Activated CD4-positive, alpha-beta T cell treated with anti-CD3 and anti-CD28 coated beads for 4 hours (primary cell): ENCODE results near the gene LMF1.

Source experiments
- DNase-seq, 2 donors: peaks; one replicate each; pipeline ENCODE4 v3.0.0-alpha.2; 2020

LMF1 gene

DNA sequence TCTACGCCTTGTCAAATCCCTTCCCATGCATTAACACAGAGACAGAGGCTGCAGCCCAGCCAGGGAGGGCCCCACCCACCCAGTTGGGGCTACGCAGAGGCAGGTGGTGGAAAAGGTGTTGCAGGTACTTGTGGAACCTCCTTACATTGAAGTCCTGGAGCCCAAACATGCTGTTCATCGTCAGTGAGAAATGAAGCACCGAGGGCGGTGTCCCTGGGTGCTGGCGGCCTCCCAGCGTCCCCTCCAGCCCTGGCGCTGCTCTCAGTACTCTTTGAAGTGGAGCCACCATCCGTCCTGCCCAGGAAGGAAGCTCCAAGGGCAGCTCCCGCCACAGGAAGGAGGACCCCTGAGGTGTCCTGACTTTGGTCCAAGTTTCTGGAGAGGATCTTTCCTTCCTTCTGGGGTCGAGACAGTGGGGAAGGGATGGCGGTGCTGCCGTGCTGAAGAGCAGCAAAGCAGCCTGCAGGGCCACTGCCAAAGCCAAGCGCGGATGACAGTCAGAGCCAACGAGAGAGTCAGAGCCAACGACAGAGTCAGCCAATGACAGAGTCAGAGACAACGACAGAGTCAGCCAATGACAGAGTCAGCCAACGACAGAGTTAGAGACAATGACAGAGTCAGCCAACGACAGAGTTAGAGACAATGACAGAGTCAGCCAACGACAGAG, 23.4 kb downstream of the LMF1 start:
- no peak for DNase-seq

DNA sequence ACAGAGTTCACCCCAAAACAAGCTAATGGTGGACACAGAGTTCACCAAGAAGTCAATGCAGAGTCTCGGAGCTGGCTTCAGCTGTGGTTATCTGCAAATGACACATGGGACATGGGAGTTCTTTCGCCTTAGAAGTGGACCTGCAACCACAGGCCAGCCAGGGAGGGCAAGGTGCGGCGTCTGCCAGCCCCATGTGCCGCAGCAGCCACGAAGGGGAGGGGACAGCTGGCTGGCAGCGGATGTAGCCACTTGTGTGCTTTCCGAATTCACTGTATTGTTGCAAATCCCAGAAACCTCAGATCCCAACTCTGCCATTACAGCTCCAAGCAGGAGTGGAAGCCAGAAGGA, 24.8 kb downstream of the LMF1 start:
- no peak for DNase-seq

DNA sequence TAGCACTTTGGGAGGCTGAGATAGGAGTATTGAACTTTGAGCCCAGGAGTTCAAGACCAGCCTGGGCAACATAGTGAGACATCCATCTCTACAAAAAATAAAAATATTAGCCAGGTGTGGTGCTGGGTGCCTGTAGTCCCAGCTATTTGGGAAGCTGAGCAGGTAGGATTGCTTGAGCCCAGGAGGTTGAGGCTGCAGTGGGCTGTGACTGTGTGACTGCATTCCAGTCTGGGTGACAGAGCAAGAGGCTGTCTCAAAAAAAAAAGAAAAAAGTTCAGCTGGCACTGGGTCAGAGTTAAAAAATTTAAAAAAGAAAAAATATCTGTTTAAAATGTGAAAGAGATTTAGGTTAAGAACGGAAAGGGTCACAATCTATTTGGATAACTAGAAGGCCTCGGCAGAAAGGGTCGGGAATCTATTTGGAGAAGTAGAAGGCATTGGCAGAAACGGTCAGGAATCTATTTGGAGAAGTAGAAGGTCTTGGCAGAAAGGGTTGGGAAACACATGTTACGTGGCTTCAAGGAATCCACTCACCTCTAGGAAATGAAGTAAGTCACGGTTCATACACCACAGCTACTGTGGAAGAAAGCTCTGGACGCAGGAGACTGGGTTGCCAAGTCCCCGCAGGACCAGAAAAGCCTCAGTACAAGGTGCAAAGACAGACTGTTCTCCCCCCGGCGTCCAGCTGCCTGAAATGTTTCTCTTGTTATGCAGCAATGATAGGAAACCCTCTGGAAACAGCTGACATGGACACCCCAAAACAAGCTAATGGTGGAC, 25.3 kb downstream of the LMF1 start:
- DNase-seq = no peak

DNA sequence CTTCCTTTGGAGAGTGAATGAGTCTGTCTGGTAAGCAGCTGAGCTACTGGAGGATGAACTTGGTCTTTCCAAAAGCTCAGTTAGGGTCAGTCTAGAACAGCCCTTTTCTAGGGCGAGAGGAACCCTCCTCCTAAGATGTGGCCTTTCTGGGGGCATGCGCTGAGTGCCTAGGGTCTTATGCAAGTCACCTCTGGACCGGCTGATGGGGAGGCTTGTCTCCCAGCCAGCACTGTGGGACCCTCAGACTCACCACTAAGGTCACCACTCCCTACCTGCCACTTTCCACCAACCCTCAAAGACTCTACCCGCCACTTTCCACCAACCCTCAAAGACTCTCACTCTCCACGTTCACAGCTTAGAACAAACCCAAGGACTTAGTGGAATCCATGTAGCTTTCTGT, 26.8 kb downstream of the LMF1 start:
- DNase-seq = no peak

DNA sequence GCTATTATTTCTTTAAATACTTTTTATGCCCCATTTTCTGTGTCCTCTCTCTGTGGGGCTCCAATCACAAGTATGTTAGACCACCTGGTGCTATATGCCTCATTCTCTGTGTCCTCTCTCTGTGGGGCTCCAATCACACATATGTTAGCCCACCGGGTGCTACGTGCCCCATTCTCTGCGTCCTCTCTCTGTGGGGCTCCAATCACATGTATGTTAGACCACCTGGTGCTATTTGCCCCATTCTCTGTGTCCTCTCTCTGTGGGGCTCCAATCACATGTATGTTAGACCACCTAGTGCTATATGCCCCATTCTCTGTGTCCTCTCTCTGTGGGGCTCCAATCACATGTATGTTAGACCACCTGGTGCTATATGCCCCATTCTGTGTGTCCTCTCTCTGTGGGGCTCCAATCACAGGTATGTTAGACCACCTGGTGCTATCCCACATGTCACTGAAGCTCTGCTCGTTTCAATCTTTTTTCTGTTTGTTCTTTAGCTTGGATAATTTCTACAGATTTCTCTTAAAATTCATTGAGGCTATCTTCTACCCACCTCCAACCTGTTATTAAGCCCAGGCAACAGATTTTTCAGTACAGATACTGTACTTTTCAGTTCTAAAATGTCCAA, 28.2 kb downstream of the LMF1 start:
- DNase-seq = no peak

DNA sequence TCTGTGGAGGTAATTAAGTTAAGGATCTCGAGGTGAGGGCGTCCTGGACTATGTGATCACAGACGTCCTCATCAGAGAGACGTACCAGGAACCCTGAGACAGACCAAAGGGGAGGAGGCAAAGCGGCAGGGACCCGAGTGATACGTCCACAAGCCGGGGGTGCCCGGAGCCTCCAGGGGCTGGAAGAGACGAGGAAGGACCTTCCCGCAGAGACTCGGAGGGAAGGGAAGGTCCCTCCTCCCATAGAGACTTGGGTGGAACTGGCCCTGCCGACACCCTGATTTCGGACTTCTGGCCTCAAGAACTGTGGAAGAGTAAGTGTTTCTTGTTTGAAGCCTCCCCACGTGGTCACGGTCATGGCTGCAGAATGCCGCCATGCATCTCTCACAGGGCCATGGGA, 30.8 kb downstream of the LMF1 start:
- DNase-seq = no peak

DNA sequence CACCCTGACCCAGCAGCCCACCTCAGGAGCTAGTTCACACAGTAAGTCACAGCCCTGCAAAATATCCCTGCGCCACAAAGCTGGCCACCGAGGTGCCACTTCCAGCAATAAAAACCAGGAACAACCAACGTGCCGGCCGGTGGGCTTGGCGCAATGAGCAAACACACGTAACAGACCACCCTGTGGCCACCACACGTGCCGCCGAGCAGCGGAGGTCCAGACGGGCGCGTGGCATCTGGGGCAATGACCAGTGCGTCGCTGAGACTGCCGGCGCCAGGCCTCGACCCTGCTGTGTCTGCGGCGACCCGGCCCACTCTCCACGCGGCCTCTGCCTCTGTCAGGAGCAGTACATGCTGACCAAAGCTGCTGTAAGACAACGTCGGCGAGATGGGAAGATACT, 31.5 kb downstream of the LMF1 start:
- DNase-seq = no peak

DNA sequence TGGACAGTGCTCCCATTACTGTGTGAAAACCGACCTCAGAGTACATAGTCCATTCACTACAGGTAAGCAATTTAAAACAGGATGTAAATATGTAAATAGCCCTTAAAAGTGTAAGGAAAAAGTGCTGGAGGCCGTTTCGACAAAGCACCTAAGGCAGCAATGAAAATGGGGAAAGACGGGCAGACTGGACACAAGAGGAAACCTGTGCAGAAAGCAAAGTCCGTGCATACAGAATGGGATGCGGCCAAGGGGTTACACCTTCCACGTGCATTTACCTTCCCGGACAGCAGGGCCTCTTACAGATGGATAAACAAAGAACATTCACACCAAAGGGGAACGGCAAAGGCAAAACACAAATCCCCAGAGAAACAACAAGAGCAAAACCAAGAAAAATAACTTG, 32.0 kb downstream of the LMF1 start:
- DNase-seq = no peak

DNA sequence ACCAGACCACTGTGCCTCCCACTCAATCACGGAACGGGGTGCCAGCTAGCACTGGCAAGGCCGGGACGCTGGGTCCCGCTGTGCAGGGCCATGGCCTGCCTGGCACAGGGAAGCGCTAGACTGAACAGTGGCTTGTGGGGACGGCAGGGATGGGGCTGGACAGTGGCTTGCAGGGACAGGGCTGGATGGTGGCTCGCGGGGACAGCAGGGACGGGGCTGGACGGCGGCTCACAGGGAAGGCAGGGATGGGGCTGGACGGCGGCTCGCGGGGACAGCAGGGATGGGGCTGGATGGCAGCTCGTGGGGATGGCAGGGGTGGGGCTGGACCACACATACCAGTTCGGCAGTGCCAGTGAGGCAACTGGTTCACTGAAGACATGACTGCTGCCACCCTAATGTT, 32.6 kb downstream of the LMF1 start:
- DNase-seq = no peak

DNA sequence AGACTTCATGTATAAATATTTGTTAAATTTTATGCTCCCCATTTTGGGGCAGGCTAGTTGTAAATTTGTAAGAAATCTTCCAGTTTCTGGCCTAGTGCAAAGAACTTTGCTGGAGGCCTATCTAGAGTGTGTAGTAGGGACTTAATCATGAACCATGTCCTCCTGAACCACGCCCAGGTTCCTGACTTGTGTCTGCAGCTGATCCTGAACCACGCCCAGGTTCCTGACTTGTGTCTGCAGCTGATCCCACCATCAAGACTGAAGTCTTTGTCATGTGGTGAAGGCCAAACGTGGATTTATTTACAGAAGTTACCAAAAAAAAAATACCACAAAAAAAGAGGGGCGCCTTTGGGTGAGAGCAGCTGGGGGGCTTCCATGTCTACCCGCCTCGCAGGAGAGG, 33.1 kb downstream of the LMF1 start:
- DNase-seq = no peak

DNA sequence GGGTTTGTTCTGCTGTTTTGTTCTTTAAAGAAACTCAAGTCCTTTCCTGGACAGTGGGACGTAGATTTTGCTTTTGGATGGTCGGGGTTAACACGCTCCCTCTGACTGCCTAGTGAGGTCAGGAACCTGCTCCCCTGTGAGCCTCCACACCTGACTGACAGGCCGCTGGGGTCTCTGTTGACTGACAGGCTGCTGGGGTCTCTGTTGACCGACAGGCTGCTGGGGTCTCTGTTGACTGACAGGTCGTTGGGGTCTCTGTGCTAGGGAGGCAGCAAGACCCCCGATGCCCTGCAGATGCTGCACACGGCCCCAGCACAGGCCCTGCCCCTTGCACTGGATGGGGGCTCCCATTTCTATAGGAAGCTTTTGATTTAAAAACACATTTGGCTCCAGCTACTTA, 33.5 kb downstream of the LMF1 start:
- no peak for DNase-seq

DNA sequence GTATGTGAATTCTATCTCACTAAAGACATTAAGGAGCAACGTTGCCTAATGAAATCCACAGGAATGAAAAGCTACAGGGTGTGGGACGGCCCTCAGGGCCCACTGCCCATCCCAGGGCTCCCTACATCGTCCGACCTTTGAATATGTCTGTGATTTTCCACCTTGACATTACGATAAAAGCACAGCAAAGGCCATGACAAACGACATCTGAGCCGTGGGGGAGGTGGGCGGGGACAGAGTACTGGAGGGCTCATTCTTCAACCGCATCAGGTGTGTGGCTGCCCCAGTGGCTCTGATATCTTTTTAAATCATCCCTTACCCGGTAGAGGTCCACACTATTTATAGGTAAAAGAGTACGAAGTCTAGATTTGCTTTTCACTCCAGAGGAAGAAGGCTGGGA, 35.1 kb downstream of the LMF1 start:
- no peak for DNase-seq

DNA sequence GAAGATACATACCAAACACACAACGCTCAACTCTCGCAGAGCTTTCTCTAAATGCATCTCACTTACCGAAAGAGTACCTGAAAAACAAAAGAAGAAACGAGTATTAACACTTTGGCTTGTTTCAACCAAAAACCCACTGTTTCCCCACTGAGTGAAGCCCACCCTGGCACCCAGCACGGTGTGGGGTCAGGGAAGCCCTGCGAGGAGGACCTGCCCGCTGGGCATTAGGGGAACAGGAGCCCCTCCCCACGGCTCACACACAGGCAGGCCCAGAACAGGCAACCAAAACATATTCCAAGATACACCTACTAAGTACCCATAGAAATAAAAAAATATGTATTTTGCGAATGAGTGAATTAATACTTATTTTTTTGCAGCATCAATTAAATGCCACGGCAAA, 36.6 kb downstream of the LMF1 start:
- DNase-seq = no peak

DNA sequence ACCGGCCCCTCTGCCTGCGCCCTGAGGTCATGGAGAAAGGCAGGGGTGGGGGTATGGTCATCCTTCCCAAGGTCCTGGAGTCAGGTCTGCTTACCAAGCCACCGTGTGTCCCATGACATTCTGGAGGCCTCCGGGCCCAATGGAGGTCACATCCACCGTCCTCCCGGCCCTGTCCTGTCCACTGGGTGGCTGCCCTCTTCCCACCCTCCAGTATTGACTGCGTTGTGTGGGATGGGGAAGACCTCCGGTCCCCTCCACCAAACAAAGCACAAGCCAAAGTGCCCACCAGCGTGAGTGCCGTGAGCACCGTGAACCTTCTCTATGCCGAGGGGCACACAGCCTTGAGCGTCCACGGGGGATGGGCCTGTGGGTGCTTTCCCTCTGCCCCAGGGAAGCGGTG, 37.2 kb downstream of the LMF1 start:
- DNase-seq = no peak

DNA sequence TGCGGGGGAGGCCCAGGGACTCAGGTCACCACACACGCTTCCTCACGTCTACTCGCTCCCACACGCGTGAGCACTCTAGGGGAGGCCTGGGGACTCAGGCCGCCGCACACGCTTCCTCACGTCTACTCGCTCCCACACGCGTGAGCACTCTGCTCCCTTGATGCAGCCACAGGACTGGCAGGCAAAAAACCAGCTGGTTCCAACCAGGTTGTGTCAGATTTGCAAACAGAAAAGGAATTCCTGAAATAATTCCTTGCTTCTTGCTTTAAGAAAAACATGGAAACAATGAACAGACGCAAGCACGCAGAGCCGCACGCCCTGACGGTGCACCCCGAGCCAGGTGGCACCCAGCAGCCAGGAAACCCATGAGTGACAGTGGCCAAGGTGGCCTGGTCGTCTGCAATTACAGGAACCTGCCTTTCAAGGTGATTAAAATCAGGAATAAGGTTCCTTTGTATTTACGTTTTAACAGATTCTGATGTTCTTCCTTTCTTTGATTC, 37.9 kb downstream of the LMF1 start:
- no peak for DNase-seq

DNA sequence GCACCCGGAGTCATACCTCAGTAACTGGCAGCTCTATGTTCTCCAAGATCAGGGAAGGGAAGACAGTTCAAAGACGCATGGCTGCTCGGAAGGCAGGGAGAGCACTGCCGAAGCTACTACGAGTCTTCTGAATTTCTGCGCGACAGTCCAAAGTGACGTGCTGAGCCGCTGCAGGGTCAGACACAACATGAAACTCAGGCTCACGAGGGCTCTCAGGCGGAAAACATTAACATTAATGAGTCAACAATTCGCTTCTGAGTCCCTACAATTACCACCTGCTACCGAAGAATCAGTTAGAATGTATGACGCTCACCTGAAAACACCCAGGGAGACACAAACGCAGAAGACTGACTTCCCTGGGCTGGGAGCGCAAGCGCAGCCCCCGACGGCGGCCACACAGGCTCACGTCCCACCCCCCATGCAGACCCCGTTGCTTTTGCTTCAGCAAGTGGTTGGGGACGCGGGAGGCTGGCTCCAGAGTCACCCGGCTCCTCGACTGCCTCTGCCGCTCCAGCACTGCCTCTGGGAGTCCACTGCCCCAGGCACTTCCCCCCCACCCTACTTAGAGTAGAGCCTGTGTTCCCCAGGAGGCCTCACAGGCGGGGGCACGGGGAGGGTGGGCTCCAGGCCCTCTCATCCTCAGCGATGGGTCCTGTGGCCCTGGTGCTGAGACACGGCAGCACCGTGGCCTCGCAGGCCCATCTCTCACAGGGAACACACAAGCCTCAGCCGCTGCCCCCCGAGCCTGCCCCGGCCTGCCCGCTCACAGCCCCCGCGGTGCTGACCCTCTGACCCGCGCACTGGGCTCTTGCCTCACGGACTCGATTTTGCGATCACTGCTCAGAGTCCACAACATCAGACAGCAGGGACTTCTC, 38.9 kb downstream of the LMF1 start:
- DNase-seq = no peak

DNA sequence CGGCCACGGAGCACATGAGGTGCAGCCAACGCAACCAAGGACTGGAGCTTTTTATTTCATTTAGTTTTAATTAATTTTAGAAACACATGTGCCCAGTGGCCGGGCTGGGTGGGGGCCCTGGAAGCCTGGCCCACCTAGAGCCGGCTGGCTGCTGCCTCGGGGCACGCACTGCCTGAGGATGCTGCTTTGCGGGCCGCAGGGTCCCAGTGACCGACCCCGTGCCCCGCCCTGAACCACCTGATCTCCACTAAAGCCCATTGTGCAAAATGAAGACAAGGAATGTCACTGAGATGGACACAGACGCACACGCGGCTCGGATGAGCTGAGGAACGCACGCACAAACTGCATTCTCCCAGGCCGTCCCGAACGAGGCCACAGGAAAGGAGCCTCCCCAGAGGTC, 39.6 kb downstream of the LMF1 start:
- DNase-seq = no peak

DNA sequence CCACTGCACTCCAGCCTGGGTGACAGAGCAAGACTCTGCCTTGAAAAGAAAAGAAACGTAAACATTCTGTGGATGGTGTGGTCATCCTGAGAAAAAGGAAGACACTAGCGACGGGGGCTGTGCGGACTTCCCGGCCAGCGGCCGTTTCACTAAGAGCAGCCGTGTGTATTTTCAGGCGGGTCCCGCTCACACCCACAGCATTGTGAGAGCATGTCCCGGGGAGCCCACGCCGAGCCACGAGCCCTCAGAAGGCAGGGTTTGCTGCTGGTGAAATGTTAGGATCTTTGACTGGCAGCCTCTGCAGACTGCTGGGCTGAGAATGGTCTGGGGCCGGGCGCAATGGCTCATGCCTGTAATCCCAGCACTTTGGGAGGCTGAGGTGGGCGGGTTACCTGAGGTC, 40.3 kb downstream of the LMF1 start:
- DNase-seq = no peak

DNA sequence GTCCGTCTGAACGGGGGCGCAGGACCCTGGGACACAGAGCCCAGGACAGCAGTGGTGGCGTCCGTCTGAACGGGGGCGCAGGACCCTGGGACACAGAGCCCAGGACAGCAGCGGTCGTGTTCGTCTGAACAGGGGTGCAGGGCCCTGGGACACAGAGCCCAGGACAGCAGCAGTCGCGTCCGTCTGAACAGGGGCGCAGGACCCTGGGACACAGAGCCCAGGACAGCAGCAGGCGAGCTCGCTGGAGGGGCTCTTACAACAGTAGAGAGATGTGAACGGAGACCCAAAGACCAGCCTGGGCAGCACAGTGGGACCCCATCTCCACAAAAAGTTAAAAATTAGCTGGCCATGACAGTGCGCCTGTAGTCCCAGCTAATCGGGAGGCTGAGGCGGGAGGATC, 40.7 kb downstream of the LMF1 start:
- no peak for DNase-seq

DNA sequence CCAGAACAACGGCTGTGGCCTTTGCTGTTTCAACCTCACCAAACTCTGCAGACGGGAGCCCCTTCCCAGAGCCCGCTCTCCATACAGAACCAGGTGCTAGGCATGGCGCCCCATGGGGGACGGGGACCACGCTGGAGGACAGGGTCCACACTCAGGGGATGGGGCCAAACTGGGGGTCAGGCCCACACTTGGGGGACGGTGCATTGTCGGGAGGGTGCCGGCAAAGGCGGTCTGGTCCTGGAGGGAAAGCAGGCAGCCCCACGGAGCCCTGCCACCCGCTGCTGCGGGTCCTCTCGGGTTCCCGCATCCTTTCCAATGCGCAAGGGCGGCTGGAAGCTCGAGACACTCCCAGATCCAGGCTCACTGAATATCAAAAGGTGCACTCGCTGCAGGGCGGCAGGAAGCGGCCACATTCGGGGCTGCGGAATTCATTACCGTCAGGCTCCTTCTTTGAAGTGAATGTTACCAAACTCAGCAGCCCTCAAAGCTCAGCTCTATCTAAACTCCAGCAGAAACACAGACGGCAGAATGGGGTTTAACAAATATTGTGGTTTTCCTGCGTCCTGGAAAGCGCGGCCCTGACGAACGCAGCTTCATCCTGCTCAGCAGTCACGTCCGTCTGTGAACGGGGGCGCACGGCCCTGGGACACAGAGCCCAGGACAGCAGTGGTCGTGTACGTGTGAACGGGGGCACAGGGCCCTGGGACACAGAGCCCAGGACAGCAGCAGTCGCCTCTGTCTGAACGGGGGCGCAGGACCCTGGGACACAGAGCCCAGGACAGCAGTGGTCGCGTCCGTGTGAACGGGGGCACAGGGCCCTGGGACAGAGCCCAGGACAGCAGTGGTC, 41.3 kb downstream of the LMF1 start:
- no peak for DNase-seq

DNA sequence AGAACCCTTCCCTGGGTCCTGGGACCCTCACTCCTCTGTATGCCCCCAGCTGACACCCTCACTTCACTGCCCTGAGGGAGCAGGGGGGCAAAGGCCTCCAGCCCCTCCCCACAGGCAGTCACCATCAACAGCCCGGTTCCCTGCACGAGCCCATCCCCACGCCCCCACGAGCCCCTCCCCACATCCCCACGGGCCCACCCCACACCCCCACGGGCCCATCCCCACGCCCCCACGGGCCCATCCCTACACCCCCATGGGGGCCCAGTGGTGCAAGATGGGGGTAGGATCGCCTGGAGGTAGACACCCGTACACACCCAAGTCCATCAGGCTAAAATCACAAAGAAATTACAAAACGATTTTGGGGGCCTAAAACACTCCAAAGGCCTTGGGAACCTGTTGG, 42.3 kb downstream of the LMF1 start:
- no peak for DNase-seq

DNA sequence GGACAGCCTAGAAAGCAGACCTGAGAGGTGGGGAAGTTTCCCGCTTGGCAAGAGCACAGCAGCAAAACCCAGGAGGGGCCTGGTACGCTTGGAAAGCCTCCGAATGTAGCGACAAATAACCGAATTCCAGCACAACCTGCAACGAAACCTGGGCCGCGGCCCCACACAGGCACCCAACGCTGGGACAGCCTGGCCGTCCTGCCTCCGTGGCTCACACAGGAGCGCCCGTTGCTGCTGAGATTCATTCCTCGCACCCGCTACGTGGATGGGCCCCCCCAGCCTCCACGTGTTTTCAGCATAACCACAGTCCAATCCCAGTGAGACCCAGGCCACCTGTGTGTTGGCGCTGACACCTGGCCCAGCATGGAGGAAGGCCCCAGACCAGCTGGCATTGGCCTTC, 42.9 kb downstream of the LMF1 start:
- DNase-seq = no peak
